NCI-H2029 (cell line): ENCODE measurements around the gene CCSER1.
"Not testable (repeated sequence)": the region's sequence is repeated elsewhere in the genome, so short reads cannot be mapped to it uniquely, and the experiment has no call there.

Experiments used
- DNase-seq: peaks from one replicate; lab custom pipeline; 2025; lab: John Stamatoyannopoulos, UW

The CCSER1 gene

DNA sequence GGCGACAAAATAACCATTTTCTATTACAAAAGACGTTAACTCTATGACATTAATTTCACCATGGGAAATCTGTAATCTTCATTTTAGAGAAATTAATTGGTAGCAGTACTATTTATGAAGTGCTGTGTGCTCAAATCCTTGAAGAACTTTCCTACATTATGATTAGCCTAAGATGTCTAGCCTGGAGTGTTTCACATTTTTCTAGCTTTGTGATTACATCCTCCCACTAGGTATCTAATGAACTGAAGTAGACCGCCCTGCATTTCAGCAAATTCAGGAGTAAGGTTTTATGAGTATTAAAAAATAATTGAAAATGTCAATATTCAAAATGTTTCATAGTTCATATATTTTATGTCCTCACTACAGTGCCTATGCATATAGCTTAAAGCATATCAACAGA lies 713.1 kb downstream of the CCSER1 start:
- DNase-seq: no peak

DNA sequence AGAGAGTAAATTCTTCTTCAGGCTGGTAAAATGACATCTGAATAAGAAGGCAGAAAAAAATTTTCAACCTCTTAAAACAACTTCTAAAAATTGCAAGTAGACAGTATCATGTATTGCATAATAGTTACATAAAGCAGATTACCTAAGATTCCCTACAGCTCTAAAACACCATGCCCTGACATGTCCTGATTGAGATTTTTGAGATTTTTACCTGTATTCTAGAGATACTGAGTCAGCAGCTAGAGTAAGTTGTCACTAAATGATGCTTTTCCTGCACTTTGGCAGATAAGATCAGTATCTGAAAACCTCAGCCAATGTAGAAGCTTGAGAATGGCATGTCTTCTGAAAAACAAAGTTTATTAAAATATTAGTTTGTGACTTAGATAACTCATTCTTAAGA lies 713.6 kb downstream of the CCSER1 start:
- no peak for DNase-seq

DNA sequence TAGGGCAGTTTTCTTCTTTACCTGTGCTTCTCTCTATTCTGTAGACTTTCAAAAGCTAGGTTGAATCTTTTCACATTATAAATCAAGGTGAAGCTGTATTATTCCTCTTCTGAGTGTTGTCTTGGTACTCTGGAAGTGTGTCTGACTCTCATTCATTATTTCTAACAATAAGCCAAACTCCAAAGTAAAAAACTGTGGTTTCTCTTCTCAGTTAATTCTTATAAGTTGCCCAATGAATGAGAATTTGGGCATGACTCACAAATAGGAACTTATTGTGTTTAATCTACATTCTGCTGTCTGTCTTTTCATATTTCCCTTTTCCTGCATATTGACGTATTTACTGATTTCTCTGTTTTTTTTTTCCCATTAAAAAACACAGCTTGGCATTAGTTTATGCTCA lies 714.5 kb downstream of the CCSER1 start:
- no peak for DNase-seq

DNA sequence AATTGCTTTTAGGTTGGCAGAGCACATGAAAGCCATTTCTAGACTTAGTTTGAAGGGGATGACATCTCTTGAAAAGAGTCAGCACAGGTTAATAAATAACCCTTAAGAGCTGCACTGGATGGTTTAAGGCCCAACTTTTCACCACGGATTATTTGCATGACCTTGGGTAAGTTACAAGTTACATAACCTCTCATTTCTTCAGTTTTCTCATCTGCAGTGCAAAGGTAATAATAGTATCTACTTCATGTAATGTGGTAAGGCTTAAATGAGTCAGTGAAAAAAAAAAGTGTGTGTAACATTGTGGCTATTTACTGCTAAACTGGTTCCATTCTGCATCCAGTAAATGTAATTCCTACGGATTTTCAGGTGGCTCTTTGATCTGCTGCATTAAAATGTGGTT lies 715.8 kb downstream of the CCSER1 start:
- no peak for DNase-seq

DNA sequence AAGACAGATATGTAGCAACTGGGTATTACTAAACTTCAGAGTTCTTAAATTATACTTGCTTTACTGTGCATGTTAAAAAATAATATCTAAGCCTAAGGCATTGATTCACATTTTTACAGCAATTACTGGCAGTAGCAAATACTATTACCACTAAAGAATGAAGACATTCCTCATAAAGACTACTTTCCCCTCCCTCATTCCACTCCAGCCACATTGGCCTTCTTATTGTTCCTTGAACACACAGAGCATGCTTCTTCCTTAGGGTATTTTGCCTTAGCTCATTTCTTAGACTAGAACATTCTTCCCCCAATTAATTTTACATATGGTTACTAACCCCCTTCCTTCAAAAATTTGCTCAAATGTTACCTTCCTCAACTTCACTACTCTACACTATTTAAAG lies 717.0 kb downstream of the CCSER1 start:
- no peak for DNase-seq

DNA sequence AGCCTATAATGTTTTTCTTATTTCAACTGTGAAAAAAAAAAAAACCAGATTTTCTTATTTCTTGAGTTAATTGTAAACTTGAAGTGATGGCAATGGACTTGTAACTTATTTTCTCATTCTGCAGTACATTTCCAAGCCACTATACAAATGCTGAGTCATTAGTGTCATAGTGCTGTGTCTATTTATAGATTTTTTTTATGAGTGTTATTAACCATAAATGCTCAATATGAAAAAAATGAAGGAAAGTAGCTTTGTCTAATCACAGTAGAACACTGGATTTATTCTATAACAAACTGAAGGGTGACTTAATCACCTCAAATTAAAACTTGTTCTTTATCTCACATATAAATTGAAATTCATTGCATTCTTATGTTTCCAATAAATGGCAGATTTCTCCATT lies 718.6 kb downstream of the CCSER1 start:
- DNase-seq: no peak

DNA sequence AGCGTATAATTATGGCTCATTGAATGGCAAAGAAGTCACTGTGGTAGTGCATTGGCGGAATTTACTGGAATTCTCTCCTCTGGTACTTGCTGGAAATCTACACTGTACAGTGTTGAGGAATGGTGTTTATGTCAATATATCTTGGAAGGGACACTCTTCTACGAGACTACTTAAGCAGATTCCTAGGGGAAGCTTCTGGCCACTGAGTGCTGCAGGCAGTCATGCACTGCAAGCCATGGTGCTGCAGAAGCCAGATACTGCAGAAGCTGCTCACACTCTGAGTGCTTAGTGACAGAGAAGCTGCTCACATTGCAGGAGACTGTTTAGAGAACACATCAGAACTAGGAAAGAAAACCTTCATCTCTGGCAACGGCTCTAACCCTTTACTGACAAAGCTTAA lies 725.0 kb downstream of the CCSER1 start:
- no peak for DNase-seq

DNA sequence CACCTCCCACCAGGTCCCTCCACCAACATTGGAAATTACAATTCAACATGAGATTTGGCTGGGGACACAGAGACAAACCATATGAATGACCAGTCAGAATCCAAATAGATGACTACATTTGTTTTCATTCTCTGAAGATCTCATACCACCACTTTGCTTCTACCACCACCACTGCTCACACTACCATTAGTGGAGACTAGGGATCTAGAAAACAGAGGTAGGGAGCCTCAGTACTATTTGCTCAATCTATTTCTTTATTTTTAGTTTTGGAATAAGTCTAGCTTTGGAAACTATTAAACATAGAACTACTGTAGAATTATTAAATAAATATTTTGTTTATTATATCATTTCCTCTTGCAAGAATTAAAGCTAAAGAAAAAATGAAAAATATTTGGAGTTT lies 727.9 kb downstream of the CCSER1 start:
- DNase-seq: no peak

DNA sequence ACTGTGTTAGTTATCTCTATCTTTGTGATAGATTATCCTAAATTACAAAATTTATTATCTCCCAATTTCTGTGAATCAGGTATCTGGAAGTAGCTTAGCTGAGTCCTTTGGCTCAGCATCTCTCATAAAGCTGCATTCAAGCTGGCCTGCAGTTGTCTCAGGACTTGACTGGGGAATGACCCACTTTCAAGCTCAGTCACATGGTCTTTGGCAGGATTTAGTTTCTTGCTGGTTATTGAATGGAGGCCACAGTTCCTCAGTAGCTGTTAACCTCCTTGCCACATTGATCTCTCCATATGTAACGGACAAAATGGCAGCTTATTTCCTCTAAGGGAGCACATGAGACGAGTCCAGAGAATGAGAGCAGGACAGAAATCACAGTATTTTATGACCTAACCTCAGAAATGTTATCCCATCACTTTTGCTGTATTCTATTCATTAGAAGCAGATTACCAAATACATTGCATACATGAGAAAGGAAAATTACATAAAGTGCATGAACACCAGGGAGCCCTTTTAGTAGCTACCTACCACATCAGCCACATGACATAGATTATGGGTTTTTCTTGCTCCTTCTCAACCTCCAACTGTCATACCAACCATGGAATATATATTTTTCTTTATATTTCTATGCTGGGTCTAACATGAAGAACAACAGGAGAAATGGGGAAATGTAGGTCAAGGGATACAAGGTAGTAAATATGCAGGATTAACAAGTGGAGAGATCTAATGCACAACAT lies 730.1 kb downstream of the CCSER1 start:
- no peak for DNase-seq

DNA sequence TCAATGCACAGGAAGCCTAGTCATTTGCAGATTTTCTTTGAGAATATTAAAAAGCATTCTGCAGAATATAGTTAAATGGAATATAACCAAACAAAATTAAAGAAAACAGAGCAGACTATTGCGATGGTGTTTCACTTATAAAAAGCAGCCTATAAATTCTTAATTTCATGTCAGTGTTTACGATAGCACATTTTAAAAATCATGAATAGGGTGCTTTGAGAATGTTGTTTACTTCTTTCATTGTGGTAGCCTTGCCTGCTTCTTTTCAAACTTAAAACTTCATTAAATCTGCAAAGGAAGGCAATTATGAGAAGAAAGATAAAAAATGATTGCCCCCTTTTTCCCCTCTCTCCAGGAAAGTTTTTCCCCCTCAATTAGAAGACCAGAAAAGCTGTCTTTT lies 748.6 kb downstream of the CCSER1 start:
- DNase-seq: no peak

DNA sequence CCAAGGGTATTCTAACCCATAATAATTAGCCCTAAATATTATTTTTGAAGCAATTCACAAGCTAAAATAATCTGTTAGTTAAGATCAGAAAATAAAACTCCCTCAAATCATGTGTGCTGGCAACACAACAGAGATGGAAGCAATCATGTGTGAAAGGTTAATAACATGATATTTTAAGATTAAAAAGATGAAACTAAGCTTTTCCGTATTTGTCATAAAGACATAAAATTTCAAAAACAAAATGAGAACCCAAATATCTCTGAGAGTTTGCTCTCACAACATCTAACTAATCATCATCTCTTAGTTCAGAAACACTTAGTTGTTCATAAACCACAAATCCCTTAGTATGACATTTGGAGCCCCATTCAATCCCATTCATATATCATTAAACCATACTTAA lies 749.1 kb downstream of the CCSER1 start:
- DNase-seq: no peak

DNA sequence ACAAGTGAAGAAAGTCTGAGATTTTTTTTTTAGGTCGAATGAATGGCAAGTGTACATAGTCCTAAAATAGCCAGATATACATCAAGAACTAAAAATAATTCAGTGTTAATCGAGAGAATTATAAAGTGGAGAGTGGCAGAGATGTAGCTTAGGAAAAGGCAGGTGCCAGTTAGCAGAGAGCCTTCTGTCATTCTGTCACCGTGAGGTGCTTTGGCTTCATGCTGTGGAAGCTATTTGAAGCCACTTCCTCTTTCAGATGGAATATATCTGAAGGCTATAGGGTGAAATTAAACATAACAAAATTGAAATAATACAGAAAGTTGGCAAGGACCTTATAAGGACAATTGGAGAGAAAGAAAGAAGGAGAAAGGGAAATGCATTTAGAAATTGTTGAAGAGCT lies 756.3 kb downstream of the CCSER1 start:
- DNase-seq: no peak

DNA sequence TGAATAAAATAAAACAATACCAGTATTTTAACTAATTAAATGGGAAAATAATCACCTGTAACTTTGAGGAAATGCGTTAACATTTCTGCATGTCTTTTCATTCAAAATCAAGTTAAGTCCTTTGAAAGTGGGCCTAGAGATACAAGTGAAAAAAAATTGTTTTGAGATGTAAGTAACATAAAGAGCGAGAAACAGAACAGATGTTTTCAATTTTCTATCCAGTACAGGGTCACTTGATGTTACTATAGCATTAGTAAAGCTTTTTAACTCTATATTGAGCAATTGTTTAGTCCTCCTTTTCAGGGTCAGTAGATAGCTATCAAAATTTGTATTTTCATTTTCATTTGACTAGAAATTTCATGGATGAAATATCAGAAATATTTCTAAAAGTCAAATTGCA lies 761.4 kb downstream of the CCSER1 start:
- no peak for DNase-seq

DNA sequence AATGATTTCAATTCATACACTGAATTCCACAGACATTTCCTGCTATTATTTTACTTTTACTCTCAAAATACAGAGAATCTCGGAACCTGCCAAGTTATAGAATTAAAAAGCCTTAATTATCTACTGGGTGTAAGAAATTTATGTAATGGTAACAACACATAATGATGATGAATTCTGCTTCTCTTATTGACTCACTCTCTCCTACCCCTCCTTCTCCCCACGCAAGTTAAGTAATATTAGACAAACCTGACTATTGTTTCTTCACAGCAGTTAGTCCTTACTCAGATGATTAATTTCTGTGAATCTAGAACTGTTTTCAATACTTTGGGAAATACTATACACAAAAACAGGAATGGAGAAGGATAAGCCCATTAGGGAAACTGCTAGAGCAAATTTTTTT lies 762.0 kb downstream of the CCSER1 start:
- no peak for DNase-seq

DNA sequence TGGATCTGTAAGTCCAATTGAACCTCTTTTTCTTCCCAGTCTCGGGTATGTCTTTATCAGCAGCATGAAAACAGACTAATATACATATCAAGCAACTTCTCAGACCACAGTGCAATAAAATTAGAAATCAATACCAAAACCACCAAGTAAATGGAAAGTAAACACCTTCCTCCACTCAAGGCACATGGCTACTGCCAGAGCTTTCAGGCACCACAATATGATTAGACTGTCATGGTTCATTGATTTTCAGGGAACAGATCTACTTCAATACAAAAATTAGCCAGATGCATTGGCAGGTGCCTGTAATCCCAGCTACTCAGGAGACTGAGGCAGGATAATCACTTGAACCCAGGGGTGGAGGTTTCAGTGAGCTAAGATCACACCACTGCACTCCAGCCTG lies 776.2 kb downstream of the CCSER1 start:
- DNase-seq: peak; percentile 19

DNA sequence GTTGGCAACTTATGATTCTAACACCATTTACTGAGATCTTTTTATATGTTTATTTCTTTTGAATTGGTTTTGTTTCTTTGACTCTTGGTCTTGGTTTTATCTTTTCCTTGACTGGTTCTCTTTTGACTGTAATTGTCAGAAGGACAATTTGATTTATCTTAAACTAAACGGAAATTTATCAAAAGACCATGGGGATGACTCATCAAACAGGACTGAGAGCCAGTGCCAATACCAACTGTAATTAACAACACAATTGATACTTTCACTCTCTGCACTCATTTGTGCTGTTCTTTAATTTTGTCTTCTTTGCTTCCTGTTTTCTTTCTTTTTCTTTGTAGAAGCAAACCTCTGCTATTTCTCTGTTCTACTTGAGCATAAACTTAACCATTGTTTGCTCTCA lies 776.8 kb downstream of the CCSER1 start:
- peak; percentile 4 for DNase-seq

DNA sequence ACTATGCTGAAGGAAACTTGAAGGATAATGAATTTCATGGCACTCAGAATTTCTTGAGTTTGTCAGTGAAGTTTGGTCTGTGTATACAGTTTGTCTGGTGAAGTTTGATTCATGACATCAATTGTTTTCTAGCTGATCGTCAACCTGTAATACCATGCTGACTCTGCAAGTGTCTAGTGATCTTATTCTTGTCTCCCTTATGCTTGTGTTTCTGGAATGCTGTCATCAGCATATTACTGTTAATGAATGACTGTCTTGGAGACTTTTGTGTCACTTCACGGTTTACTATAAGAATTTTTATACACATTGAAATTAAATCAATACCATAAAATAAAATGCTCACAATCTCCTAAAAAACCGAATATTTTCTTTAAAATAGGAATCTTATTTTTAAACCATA lies 779.0 kb downstream of the CCSER1 start:
- DNase-seq: no peak

DNA sequence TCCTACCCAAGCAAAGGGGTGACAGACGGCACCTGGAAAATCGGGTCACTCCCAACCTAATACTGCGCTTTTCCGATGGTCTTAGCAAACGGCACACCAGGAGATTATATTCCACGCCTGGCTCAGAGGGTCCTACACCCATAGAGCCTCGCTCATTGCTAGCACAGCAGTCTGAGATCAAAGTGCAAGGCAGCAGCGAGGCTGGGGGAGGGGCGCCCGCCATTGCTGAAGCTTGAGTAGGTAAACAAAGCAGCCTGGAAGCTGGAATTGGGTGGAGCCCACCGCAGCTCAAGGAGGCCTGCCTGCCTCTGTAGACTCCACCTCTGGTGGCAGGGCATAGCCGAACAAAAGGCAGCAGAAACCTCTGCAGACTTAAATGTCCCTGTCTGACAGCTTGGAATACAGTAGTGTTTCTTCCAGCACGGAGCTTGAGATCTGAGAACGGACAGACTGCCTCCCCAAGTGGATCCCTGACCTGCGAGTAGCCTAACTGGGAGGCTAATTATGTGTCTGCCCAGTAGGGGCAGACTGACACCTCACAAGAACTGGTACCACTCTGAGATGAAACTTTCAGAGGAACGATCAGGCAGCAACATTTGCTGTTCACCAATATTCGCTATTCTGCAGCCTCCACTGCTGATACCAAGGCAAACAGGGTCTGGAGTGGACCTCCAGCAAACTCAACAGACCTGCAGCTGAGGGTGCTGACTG lies 784.7 kb downstream of the CCSER1 start:
- DNase-seq: not testable (repeated sequence)

DNA sequence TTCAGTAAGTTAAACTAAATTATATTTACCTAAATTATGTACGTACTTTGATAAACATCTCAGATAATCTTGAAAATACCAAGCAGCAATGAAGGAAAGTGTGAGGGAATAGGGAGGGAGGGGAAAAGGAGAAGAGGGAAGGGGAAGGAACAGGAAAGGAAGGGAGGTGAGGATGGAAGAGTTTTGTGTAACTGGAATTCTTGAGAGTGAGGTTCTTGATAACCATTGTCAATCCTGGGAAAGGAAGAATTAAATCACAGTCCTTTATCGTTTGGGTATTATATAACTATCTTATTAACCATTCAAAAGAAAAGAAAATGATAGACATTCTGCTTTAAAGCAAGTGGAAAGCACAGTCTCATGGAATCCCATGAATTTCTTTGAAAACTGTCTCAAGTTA lies 795.0 kb downstream of the CCSER1 start:
- no peak for DNase-seq

DNA sequence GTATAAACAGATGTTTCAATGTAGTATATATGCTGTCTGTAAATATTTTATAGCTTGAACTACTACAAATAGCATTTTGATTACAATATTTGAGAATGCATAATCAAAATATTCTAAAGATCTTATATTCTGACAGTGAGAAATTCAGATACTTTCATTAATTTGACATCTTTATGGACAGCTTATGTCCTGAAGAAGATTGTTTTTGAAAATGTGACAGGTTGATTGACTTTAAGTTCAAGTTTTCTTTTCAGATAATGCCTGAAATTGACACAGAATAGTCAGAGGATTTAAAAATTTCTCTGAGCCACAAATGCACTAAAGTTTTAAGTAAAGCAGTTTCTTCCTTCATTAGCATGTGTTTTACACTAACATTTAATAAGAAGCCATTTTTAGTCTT lies 799.8 kb downstream of the CCSER1 start:
- no peak for DNase-seq

DNA sequence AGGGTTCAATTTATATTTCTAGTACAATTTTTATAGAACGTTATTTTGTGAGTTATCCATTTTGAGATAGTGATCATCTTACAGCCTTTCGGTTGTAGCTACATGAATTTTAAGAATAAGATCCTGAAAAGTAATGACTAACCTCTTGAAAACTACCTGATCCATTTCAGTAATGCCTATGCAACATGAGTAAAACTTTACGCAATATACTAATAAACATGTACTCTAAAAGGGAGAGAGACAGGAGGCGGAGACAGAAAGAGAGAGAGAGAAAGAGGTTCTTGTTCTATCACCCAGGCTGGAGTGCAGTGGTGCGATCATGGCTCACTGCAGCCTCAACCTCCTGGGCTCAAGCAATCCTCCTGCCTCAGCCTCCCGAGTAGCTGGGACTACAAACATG lies 816.1 kb downstream of the CCSER1 start:
- no peak for DNase-seq

DNA sequence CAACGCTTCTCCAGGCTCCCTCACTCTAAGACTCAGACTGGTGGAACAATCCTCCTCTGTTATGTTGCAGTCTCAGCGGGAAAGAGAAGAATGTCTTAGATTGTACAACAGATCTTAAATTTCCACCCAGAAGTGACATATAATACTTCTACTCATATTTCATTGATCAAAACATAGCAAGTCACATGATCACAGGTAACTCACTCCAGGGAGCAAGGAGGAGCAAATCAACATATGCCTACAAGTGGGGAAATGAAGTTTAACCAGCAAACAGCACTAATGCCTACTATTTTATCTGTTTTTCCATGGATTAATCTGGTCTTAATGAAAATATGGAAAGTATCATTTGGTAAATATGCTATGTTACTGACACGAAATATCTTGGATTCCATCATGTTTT lies 819.8 kb downstream of the CCSER1 start:
- no peak for DNase-seq

DNA sequence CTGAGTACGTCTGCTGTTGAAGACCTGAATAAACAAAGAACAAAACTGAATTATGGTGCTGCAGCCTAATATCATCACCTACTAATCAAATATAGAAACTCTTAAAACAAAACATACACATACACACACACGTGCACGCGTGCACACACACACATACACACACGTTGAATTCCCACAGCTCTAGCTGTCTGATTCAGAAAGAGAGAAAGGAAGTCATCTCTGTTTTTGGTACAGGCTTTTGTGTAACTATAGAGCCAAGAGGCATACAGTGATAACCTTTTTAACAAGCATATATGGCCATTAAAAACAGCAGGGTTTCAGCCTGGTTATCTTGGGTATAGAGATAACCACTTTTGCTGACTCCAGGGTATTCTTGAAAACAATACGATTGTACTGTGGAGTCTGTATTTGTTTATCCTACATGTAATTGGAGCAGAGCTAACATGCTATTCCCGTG lies 823.2 kb downstream of the CCSER1 start:
- no peak for DNase-seq

DNA sequence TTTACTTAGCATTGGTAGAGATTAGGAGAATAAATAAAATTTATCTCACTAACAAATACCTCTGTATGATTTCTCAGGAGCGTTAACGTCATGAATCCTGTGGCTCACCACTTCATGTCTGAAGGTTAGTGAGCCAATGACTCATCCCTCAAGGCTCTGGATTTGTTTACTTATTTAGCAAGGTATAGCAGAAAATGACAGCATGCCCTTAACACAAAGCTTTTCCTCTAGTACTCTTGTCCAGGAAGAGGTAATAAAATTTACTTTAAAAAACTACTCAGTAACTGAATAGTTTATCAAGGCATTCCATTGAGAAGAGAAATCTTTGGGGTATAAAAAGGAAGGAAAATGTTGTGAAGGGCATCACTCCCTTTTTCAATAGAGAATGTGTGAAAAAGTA lies 823.8 kb downstream of the CCSER1 start:
- peak; percentile 70 for DNase-seq
